ENCODE results near the gene ELP4.

- TF ChIP-seq CTCF (conservative IDR thresholded peaks at IDR 0.05; ENCODE audit: low read length) (no peak), EZH2phosphoT487 (IDR thresholded peaks at IDR 0.05; ENCODE audit: borderline replicate concordance) (no peak)
Observed at GRCh38 chr11:31801298-31801702, 291.7 kb downstream of the ELP4 start.
